Effector memory CD4-positive, alpha-beta T cell (primary cell): Measurements from ENCODE around the gene PDYN.

ENCODE experiments used
- DNase-seq, 3 donors: peaks; one replicate each; pipeline ENCODE4 v3.0.0-alpha.2; 2020
- H3K27ac ChIP-seq: 2 replicates; pipeline ENCODE4 v1.7.0; 2013; ENCODE audit warnings: mild to moderate bottlenecking, low read length, moderate library complexity; ENCODE audit not compliant: insufficient read depth, poor library complexity, severe bottlenecking
- H3K27me3 ChIP-seq: replicated peaks from 2 replicates; pipeline ENCODE4 v1.7.0; 2013; ENCODE audit warnings: mild to moderate bottlenecking, low read length; ENCODE audit not compliant: insufficient read depth, control insufficient read depth, poor library complexity, severe bottlenecking
- H3K36me3 ChIP-seq: 2 replicates; pipeline ENCODE4 v1.7.0; 2013; ENCODE audit warnings: mild to moderate bottlenecking, low read length, moderate library complexity; ENCODE audit not compliant: control insufficient read depth, insufficient read depth
- H3K4me1 ChIP-seq: 2 replicates; pipeline ENCODE4 v1.7.0; 2013; ENCODE audit warnings: low read length, mild to moderate bottlenecking; ENCODE audit not compliant: control insufficient read depth, insufficient read depth, poor library complexity, severe bottlenecking
- H3K4me3 ChIP-seq: 2 replicates; pipeline ENCODE4 v1.7.0; 2013; ENCODE audit warnings: low read length, low read depth, mild to moderate bottlenecking; ENCODE audit not compliant: insufficient read depth, poor library complexity, severe bottlenecking
- H3K9me3 ChIP-seq: 2 replicates; pipeline ENCODE4 v1.7.0; 2013; ENCODE audit warnings: mild to moderate bottlenecking, low read length, moderate library complexity; ENCODE audit not compliant: control insufficient read depth

The PDYN gene

DNA sequence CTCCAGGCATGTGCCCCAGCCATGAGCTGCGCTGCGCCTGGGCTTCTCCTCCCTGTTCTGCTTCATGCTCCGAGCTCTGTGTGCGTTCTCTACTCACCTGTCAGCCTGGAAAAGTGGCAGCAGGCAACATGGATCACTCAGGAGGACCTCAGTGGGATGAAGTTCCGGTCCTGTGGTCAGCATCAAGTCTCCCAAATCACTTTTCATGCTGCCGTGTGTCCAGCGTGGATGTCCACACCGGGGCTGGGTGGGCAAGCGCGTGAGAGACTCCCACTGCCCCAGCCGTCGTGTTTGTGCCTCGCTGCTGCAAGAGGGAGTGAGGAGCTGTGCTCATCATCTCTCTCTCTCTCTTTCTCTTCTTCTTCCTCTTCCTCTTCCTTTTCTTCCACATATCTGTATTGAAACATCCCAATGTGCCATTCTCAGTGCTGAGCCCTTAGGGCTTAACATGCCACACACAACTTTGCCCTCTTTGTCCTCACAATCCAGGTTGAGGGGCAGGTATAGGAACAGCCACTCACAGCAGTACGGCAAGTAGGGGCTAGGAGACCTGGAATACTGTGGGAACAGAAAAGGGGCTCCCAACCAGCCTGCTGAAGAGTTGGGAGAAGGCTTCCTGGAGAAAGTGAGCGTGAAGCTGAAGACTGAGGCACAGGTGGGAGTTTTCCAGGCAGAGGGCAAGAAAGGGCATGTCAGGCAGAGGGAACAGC lies 3.8 kb upstream of the PDYN start:
- Histone ChIP-seq H3K9me3 (no peaks in the 10 kb centered on the region), H3K4me3 (no peak overlapping the region), H3K4me1 (no peaks in the 10 kb centered on the region), H3K27ac (no peak overlapping the region), H3K36me3 (no peaks in the 10 kb centered on the region), H3K27me3 (no peaks in the 10 kb centered on the region)
- no peak for DNase-seq

DNA sequence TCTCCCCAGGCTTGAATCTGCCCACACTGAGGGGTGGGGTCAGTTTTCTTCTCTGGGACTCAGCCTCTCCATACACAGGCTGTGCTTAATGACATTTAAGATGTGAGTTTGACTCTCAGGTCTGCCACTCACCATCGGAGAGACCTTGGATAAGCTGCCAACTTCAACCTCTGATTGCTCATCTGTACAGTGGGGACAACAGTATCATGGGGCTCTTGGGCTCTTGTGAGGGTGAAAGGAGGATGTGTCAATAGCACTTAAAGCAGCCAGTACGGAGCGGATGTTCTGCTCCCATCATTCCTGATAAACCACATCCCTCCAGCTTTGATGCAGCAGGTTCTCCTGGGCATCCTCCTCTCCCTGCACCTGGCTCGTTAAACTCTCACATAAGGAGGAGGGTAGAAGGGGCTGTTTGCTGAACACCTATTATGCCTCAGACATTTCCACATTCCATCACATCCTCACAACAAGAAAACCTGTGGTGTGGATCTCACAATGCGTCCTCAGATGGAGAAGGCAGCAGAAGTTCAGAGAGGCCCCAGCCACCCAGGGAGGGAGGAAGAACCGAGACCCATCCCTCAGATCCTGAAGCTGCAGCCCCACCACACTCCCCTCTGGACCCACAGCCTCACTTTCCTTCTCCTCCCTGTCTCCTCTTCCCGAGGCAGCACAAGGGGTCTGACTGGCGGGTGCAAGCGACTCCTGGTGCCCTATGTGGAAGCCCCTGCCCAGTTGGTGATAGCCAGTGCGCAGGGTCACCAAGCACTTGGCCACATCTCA lies 1.9 kb upstream of the PDYN start:
- no peaks in the 10 kb centered on the region for H3K36me3 ChIP-seq

DNA sequence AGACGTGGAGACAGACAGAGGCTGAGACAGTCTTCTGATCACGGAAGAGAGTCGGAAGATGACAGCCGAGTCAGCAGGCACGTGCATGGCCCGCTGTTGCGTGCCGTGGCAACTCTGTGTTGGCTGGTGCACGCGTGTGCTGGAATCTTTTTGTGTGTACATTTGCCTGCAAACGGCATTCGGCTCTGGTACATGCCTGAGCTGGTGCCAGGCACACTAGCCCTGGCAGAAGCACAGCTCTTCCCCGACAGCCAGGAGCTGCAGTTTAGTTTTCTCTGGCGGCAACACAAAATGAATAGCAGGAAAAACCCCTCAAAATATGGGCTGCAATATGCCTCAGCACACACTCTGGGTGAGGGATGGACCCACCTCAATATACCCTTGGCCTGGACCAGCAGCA lies 769 bp upstream of the PDYN start:
- Histone ChIP-seq H3K4me1 (no peaks in the 10 kb centered on the region), H3K36me3 (no peaks in the 10 kb centered on the region), H3K4me3 (no peak overlapping the region), H3K27ac (no peak overlapping the region), H3K27me3 (no peaks in the 10 kb centered on the region), H3K9me3 (no peaks in the 10 kb centered on the region)
- no peak for DNase-seq

More for the DNA sequence above, 1.9 kb upstream of the PDYN start:
- Histone ChIP-seq H3K27me3 (no peaks in the 10 kb centered on the region), H3K9me3 (no peaks in the 10 kb centered on the region), H3K4me1 (no peaks in the 10 kb centered on the region), H3K27ac (no peak overlapping the region), H3K4me3 (no peak overlapping the region)
- DNase-seq: no peak

DNA sequence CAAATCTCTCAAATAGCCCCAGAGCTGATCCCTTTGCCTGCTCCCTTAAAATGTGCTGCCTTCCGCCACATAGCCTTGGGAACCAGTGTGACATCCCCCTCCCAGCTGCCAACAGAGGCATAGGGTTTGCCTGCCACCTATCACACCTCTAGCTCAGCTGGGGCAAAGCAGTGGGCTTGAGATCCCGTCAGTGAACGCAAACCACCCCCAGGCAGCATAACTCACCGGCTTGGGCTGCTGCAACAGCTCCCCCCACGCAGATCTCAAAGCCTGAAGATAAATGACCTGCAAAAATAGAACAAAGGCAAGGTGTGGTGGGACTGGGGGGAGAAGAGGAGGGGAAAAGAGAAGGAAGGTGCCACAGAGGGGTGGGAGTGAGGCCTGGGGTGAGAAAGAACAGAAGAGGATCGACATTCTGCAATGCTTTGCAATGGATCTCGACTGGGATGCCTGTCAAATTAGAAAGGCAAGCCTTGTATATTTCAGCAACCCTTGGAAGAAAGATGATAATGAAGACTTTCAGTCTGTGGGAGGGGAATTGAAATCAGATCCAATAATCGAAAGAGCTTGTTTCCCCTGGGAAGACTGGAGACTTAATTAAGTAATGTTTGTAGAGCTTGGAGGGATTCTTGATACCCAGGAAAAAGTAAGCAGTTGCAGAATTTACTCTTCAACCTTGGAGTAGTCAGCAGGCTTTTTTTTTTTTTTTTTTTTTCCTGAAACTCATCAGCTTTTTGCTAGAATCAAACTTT lies 1.3 kb downstream of the PDYN start:
- H3K27ac ChIP-seq: no peak overlapping the region
- no peaks in the 10 kb centered on the region for H3K36me3 ChIP-seq
- H3K4me3 ChIP-seq: no peak overlapping the region
- no peaks in the 10 kb centered on the region for H3K4me1 ChIP-seq
- H3K27me3 ChIP-seq: no peaks in the 10 kb centered on the region
- no peaks in the 10 kb centered on the region for H3K9me3 ChIP-seq
- no peak for DNase-seq

DNA sequence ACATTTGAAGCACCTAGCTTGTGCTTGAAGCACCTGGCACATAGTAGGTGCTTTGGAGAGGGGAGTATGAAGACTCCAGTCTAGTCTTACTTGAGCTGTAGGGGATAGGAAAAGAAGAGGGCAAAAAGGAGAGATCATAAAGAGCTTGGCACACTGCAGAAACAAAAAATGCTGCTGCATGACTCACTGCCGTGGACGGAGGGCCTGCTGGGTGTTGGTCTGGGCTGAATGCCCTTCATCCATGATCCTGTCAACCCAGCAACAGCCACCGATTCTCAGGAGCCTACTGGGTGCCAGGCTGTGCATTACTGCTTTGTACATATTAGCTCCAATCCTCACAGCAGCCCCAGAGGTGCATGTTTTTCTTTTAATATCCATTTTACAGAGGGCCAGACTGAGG lies 6.0 kb downstream of the PDYN start:
- no peak overlapping the region for H3K4me3 ChIP-seq
- H3K4me1 ChIP-seq: no peaks in the 10 kb centered on the region
- H3K36me3 ChIP-seq: no peaks in the 10 kb centered on the region
- no peak overlapping the region for H3K27ac ChIP-seq
- no peak for DNase-seq
- H3K27me3 ChIP-seq: no peaks in the 10 kb centered on the region
- H3K9me3 ChIP-seq: no peaks in the 10 kb centered on the region

DNA sequence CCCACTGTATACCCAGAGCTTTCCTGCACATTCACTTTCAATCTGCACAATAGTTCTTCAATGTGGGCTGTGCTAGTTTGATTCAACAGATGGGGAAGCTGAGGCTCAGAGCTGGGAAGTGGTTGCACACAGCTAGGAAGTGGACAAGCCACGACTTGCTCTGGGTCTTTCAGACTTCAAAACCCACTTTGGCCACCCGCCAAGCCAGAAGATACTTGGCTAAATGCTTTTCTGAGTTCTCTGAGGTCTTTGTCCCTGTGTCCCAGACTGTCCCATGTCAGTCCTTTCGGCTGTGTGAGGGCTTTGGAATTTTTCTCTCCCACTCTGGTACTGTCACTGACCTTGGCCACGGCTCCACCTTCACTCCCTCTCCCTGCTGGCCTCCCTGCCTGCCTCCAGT lies 10.6 kb downstream of the PDYN start:
- Histone ChIP-seq H3K36me3 (no peaks in the 10 kb centered on the region), H3K9me3 (no peaks in the 10 kb centered on the region), H3K4me1 (no peaks in the 10 kb centered on the region), H3K27me3 (no peaks in the 10 kb centered on the region), H3K4me3 (no peak overlapping the region), H3K27ac (no peak overlapping the region)
- no peak for DNase-seq

DNA sequence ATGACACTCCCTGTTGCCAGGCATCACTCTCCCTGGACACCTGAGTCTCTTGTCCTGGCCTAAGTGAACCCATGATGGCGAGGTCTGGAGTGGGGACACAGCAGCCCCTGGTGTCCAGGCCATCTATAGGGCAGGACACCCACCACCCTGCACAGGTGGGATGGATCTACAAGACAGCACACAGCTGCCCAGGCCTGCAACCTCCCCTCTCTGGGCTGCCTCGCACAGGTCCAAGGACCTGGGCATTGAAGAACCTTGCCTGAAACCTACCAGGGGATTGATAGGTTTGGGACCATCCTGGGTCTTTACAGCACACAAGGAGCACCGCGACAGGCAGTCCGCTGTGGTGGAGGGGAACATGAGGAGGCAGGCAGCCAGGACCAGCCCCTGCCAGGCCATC lies 11.2 kb downstream of the PDYN start:
- H3K36me3 ChIP-seq: no peaks in the 10 kb centered on the region
- DNase-seq: no peak
- no peak overlapping the region for H3K27ac ChIP-seq
- no peaks in the 10 kb centered on the region for H3K9me3 ChIP-seq
- no peaks in the 10 kb centered on the region for H3K27me3 ChIP-seq
- H3K4me1 ChIP-seq: no peaks in the 10 kb centered on the region
- H3K4me3 ChIP-seq: no peak overlapping the region

DNA sequence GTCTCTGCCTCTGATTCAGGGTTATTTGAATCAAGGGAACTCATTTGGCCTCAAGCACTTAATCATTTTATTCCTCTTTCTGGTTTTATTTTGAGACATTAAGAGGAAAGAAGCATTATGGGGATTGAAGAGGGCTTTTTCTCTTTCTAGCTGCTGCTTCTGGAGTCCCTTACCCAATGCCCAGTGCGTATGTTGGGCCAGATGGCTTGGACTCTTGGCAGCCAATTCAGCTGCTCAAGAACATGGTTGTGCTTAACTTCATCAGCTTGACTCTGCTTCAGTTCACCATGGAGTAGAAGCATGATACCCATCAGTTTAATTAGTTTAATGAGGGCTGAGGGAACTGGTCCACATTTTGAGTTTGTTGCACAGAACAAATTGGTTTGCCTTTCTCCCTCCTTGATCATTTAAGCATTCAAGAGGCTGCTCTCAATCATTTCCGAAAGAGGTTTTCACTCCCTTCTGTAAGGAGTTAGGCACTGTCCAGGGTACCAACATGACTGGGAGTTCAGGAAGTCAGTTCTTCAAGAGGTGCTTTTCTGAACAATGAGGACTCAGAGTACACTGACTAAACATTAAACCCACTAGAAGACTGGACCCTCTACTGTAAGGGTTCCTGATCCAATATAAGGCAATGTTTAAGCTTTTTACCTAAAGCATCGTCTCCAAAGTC lies 14.6 kb downstream of the PDYN start:
- H3K9me3 ChIP-seq: no peaks in the 10 kb centered on the region
- no peaks in the 10 kb centered on the region for H3K27me3 ChIP-seq
- H3K27ac ChIP-seq: no peak overlapping the region
- no peak overlapping the region for H3K4me3 ChIP-seq
- no peak for DNase-seq
- no peaks in the 10 kb centered on the region for H3K4me1 ChIP-seq
- no peaks in the 10 kb centered on the region for H3K36me3 ChIP-seq

DNA sequence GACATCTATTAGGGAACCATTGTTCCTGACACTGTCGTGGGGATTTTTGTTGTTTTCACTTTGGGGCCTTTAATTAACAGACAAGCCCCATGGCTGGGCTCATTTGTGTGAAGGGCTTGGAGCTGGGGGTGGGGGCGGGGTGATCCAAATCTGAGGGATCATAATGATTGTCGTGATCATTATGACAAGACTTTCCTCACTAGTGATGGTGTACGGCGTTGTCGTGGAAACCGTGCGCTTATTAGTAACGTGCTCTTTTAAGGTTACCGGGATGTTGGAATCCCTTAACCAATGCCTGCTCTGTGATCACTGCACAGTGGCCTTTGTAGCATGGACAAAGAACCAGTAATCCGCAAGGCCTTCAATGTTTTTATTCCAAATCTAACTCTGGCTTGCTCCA lies 18.6 kb downstream of the PDYN start:
- Histone ChIP-seq H3K4me3 (no peak overlapping the region), H3K4me1 (no peaks in the 10 kb centered on the region), H3K36me3 (no peaks in the 10 kb centered on the region), H3K9me3 (no peaks in the 10 kb centered on the region), H3K27ac (no peak overlapping the region), H3K27me3 (no peaks in the 10 kb centered on the region)
- no peak for DNase-seq
